ENCODE results near the gene LRFN3. TPM values are rescaled to one million over a fixed set of nuclear protein-coding genes. Genes with fewer than 3 reads are reported as not detected.

LRFN3 gene
- total and polyA plus RNA-seq, 2 of the 13 experiments (the other 11 are each of a cell fraction or from before 2014, with no cell fraction given) = 0.74 to 1.6 TPM

GRCh38 chr19:35929876-35930275 is 6.3 kb upstream of the LRFN3 start:
- H3K27me3 ChIP-seq (ENCODE audit: control insufficient read depth in 1 of 2, insufficient read depth in 2 of 2, low read length in 2 of 2) = no peaks in the 10 kb centered on the region; a peak in 2 of 5 replicates
- intact Hi-C loops (cut with micrococcal nuclease; ENCODE audit: unreplicated experiment) (no loop called here), in situ Hi-C loops (cut with HindIII; ENCODE audit: extremely low pct_ligation_motif_present, low pct_unique_long_range_greater_than_20kb) (loop anchor here (10.0 kb wide), 1 partner anchor 45 kb away; no protein-coding TSS in a partner anchor)
- no peaks in the 10 kb centered on the region for H3K36me3 ChIP-seq (replicated peaks in 1 of 2; ENCODE audit: control insufficient read depth in 1 of 2, insufficient read depth in 2 of 2, low read length in 2 of 2)
- H3K4me1 ChIP-seq (ENCODE audit: insufficient read depth, low read length) = peaks cover 10% of the 10 kb centered on the region
- no peak overlapping the region for H3K27ac ChIP-seq (ENCODE audit: extremely low read length, insufficient read depth, low read length)
- H3K79me2 ChIP-seq (ENCODE audit: insufficient read depth, low read length) = no peaks in the 10 kb centered on the region
- no peak for ATAC-seq
- H3K4me2 ChIP-seq (ENCODE audit: low read depth, low read length) = no peak overlapping the region
- H2AFZ ChIP-seq (ENCODE audit: low read length) = no peak overlapping the region
- ChIA-PET POLR2A (no interaction called here), CTCF (ENCODE audit: low intra/inter-chr PET ratio, low total read pairs) (no interaction called here)
- no peaks in the 10 kb centered on the region for H4K20me1 ChIP-seq (ENCODE audit: insufficient read depth, low read length)
- no peak overlapping the region for H3K9ac ChIP-seq (ENCODE audit: insufficient read depth, low read depth, low read length)
- no peak for DNase-seq (ENCODE audit: low spot score)
- H3K4me3 ChIP-seq (replicated peaks in 1 of 3; ENCODE audit: insufficient read depth in 1 of 3, low read depth in 2 of 3, low read length in 3 of 3) = no peak overlapping the region
- 76% methylated on average over 2 of the region's 2 CpGs for WGBS (ENCODE audit: low lambda C conversion rate)
- FAIRE-seq = no peak
- no TSS peak for BruUV-seq (replicated peaks)
- no peaks in the 10 kb centered on the region for H3K9me3 ChIP-seq (ENCODE audit: low read length)
- no peak for TF ChIP-seq REL (CRISPR knock-in tag; conservative IDR thresholded peaks at IDR 0.05)
- no peak for TF ChIP-seq SUZ12 (IDR thresholded peaks at IDR 0.05; ENCODE audit: low read depth, low read length)
- no peak for TF ChIP-seq MAX (IDR thresholded peaks at IDR 0.05)
- TF ChIP-seq AFF4 (CRISPR knock-in tag; IDR thresholded peaks at IDR 0.05) = no peak
- no peak for TF ChIP-seq MLLT10 (CRISPR knock-in tag; IDR thresholded peaks at IDR 0.05)
- TF ChIP-seq ZNF788 (CRISPR knock-in tag; IDR thresholded peaks at IDR 0.05; ENCODE audit: borderline replicate concordance) = no peak
- TF ChIP-seq ZNF10 (CRISPR knock-in tag; IDR thresholded peaks at IDR 0.05; ENCODE audit: borderline replicate concordance, low read depth) = no peak
- TF ChIP-seq ZNF746 (CRISPR knock-in tag; IDR thresholded peaks at IDR 0.05) = no peak
- TF ChIP-seq RERE (CRISPR knock-in tag; IDR thresholded peaks at IDR 0.05; ENCODE audit: low read depth) = no peak
- TF ChIP-seq ZNF605 (CRISPR knock-in tag; IDR thresholded peaks at IDR 0.05) = no peak
- TF ChIP-seq ZNF891 (CRISPR knock-in tag; IDR thresholded peaks at IDR 0.05) = no peak
- TF ChIP-seq ZNF557 (CRISPR knock-in tag; IDR thresholded peaks at IDR 0.05) = no peak
- TF ChIP-seq THYN1 (CRISPR knock-in tag; IDR thresholded peaks at IDR 0.05; ENCODE audit: borderline replicate concordance, low read depth) = no peak
- no peak for TF ChIP-seq BCL6 (CRISPR knock-in tag; IDR thresholded peaks at IDR 0.05)
- no peak for TF ChIP-seq ZNF317 (CRISPR knock-in tag; IDR thresholded peaks at IDR 0.05)
- TF ChIP-seq KLF6 (CRISPR knock-in tag; IDR thresholded peaks at IDR 0.05) = no peak
- no peak for TF ChIP-seq YEATS2 (CRISPR knock-in tag; IDR thresholded peaks at IDR 0.05; ENCODE audit: borderline replicate concordance)
- no peak for TF ChIP-seq HNRNPUL1 (IDR thresholded peaks at IDR 0.05; ENCODE audit: low read depth, low read length)

Measured in HepG2 (cell line).